Measurements from ENCODE around the gene RGL2. TPM values are rescaled to one million over a fixed set of nuclear protein-coding genes. Genes with fewer than 3 reads are reported as not detected.

RGL2 gene
- total RNA-seq, 2 experiments from 2014 or later = 24.6 to 26.0 TPM

DNA sequence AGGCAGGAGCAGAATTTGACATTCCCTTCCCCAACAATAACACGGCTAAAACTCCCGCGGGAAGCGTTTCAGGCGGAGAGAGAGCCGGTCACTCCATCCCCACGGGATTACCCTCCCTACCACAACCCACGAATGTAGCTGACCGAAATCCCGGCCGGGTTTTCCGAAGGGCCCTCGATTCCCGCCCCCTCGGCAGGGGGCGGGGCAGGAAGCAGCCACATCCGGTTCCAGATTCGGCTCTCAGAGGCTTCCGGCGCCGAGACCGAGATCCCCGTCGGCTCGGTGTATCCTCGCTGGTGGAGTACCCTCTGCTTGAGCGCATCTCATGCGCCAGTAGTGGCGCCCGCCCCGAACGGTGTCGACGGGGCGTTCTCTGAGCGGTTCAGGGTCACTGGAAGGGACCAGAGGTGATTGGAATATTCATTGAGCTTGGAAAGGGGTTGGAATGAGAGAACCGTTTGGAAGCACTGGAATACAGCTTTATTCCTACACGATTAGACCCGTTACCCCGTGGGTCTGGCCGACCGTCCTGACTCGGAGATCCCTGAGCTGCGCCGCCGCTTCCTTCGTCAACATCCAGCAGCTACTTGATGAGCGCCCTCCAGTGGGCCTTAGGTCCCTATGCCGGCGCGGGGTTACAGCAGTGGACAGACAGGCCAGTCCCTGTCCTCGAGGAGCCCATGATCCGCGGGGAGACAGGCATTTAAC is 649 bp upstream of the RGL2 start:
- Mint-ChIP-seq H3K27me3 (no peaks in the 10 kb centered on the region), H3K36me3 (peaks cover 27% of the 10 kb centered on the region), H3K4me3 (peak overlapping the region; percentile 89), H3K4me1 (ENCODE audit: low read depth) (peaks cover 30% of the 10 kb centered on the region), H3K9me3 (no peaks in the 10 kb centered on the region), H3K27ac (peak overlapping the region; percentile 96)
- DNase-seq = peak; percentile 96
- ChIA-PET POLR2A (interaction anchor here (0.9 to 3.3 kb wide), 13 partner anchors 10 to 1328 kb away, joined by 3 to 30 read pairs (median 5); partner anchors contain the start of genes B3GALT4, DXO, PFDN6 and PHF1), CTCF (interaction anchor here (0.5 to 4.7 kb wide), 19 partner anchors 9 to 271 kb away, joined by 3 to 36 read pairs (median 4); partner anchors contain the start of genes B3GALT4, HSD17B8, PFDN6 and RING1)
- intact Hi-C loops (cut with micrococcal nuclease) = loop anchor here (1.0 to 5.0 kb wide), 6 partner anchors 10 to 119 kb away; partner anchors contain the start of genes CUTA, KIFC1, PFDN6 and RXRB

GRCh38 chr6:33297956-33298772 is 578 bp downstream of the RGL2 start:
- peak; percentile 79 for DNase-seq
- intact Hi-C loops (cut with micrococcal nuclease) = loop anchor here (2.0 to 5.0 kb wide), 2 partner anchors 94 to 121 kb away; partner anchors contain the start of genes CUTA and KIFC1
- H3K36me3 Mint-ChIP-seq = peaks cover 18% of the 10 kb centered on the region
- peak overlapping the region; percentile 96 for H3K27ac Mint-ChIP-seq
- POLR2A ChIA-PET = interaction anchor here (0.6 to 3.3 kb wide), 11 partner anchors 9 to 444 kb away, joined by 3 to 30 read pairs (median 6); partner anchors contain the start of genes B3GALT4, PFDN6, PSMB9 and RPS18
- H3K4me3 Mint-ChIP-seq = peak overlapping the region; percentile 89
- H3K4me1 Mint-ChIP-seq (ENCODE audit: low read depth) = peaks cover 25% of the 10 kb centered on the region
- H3K27me3 Mint-ChIP-seq = no peaks in the 10 kb centered on the region
- CTCF ChIA-PET = interaction anchor here (1.2 to 4.7 kb wide), 7 partner anchors 9 to 93 kb away, joined by 3 to 36 read pairs (median 5); partner anchors contain the start of genes B3GALT4, HSD17B8, PFDN6 and RING1
- no peaks in the 10 kb centered on the region for H3K9me3 Mint-ChIP-seq

GRCh38 chr6:33297406-33297955 is 1.3 kb downstream of the RGL2 start:
- no peak for DNase-seq
- Mint-ChIP-seq H3K36me3 (peaks cover 20% of the 10 kb centered on the region), H3K4me1 (ENCODE audit: low read depth) (peaks cover 25% of the 10 kb centered on the region), H3K4me3 (peak overlapping the region; percentile 46), H3K27ac (peak overlapping the region; percentile 54), H3K9me3 (no peaks in the 10 kb centered on the region), H3K27me3 (no peaks in the 10 kb centered on the region)
- POLR2A ChIA-PET = interaction anchor here (0.6 to 3.3 kb wide), 8 partner anchors 8 to 444 kb away, joined by 3 to 30 read pairs (median 4); partner anchors contain the start of genes PFDN6, PSMB9, RPS18 and VPS52
- intact Hi-C loops (cut with micrococcal nuclease) = loop anchor here (5.0 kb wide), 1 partner anchor 95 kb away; the partner anchor contains the start of gene KIFC1
- CTCF ChIA-PET = interaction anchor here (1.5 to 4.7 kb wide), 2 partner anchors 20 to 48 kb away, joined by 3 to 31 read pairs; partner anchors contain the start of gene B3GALT4

- intact Hi-C loops (cut with micrococcal nuclease) = loop anchor here (5.0 kb wide), 1 partner anchor 95 kb away; the partner anchor contains the start of gene KIFC1
- Mint-ChIP-seq H3K27ac (peak overlapping the region; percentile 54), H3K9me3 (no peaks in the 10 kb centered on the region), H3K27me3 (no peaks in the 10 kb centered on the region), H3K36me3 (peaks cover 26% of the 10 kb centered on the region), H3K4me3 (peak overlapping the region; percentile 13), H3K4me1 (ENCODE audit: low read depth) (peaks cover 25% of the 10 kb centered on the region)
- ChIA-PET CTCF (interaction anchor here (4.7 kb wide), 1 partner anchor 19 kb away, joined by 31 read pairs; the partner anchor contains the start of gene B3GALT4), POLR2A (interaction anchor here (0.8 to 3.3 kb wide), 4 partner anchors 7 to 282 kb away, joined by 3 to 30 read pairs (median 4); partner anchors contain the start of genes PFDN6, RPS18, VPS52 and WDR46)
- no peak for DNase-seq
Observed at GRCh38 chr6:33296797-33297405, 1.8 kb downstream of the RGL2 start.

DNA sequence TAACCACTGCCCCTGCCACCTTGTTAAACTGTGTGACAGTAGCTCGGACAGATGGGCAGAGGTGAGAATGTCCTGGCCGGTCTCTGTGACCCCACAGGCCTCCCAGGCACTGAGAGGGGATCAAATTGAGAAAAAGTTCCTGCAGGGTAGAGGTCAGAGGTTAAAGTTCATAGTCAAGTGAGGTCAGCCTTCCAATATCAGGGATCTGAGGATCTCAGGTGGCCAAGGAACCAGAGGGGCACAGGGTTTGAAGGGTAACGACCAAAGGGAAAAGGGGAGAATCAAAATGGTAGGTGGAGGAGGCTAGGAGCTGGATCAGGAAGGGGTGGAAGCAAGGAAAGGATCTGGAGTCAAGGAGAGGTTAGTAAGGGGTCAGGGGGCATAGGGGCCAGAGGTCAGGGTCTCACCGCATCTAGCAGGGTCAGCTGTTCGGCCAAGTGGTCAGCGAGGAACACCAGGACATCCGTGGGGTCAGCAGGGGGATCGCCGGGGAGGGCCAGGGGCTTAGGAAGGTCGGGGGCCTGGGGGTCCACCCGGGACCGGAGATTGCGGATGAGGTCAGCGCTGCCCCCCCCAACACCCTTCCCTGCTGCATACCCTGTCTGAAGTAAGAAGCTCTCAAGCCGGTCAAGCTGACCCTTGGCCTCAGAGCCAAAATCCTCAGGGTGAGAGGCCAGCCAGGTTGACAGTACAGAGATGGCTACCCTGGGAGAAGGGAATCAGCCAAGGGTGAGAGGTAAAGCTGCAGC is 2.9 kb downstream of the RGL2 start:
- Mint-ChIP-seq H3K27ac (no peak overlapping the region), H3K9me3 (no peaks in the 10 kb centered on the region), H3K4me1 (ENCODE audit: low read depth) (peaks cover 28% of the 10 kb centered on the region), H3K4me3 (no peak overlapping the region), H3K27me3 (no peaks in the 10 kb centered on the region), H3K36me3 (peaks cover 19% of the 10 kb centered on the region)
- ChIA-PET POLR2A (no interaction called here), CTCF (interaction anchor here (4.7 kb wide), 1 partner anchor 18 kb away, joined by 31 read pairs; the partner anchor contains the start of gene B3GALT4)
- intact Hi-C loops (cut with micrococcal nuclease) = loop anchor here (5.0 kb wide), 1 partner anchor 97 kb away; the partner anchor contains the start of gene KIFC1
- DNase-seq = no peak

GRCh38 chr6:33294086-33294823 is 4.5 kb downstream of the RGL2 start:
- no peaks in the 10 kb centered on the region for H3K27me3 Mint-ChIP-seq
- H3K36me3 Mint-ChIP-seq = peaks cover 9% of the 10 kb centered on the region
- no peak overlapping the region for H3K4me3 Mint-ChIP-seq

DNA sequence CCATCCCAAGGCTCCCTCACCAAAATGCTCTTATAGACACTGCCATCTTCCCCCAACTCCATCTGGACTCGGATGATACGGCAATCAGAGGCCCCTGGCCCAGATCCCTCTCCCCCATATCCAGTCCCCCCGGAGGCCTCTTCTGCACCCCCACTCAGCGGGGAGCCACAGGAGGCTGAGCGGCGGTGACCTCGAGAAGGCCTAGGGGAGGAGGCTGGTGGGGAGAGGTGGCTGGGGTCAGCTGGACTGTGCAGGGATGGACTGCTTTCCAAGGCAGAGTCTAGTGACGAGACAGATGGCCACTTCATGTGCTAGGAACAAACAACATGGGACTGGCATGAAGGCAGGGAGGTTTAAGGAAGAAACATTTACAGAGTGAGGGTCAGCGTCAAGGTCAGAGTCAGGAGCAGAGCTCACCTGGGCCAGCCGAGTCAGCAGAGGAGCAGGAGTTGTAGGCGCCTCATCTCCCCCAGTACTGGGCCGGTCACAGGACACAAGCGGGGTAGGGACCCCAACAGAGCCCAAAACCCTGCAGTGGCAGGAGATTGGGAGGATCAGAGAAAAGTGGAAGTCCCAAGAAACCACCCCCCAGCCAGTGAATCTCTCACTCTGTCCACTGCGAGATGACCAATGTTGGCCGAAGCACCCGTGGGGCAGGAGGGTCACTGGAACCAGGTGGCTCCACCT is 5.6 kb downstream of the RGL2 start:
- H3K4me1 Mint-ChIP-seq (ENCODE audit: low read depth) = peaks cover 35% of the 10 kb centered on the region
- no peak overlapping the region for H3K4me3 Mint-ChIP-seq
- DNase-seq = no peak
- CTCF ChIA-PET = no interaction called here
- no peak overlapping the region for H3K27ac Mint-ChIP-seq
- intact Hi-C loops (cut with micrococcal nuclease) = no loop called here
- H3K9me3 Mint-ChIP-seq = no peaks in the 10 kb centered on the region
- POLR2A ChIA-PET = no interaction called here
- no peaks in the 10 kb centered on the region for H3K27me3 Mint-ChIP-seq
- H3K36me3 Mint-ChIP-seq = peaks cover 9% of the 10 kb centered on the region

More at GRCh38 chr6:33294086-33294823, 4.5 kb downstream of the RGL2 start:
- intact Hi-C loops (cut with micrococcal nuclease) = no loop called here
- ChIA-PET CTCF (no interaction called here), POLR2A (no interaction called here)
- Mint-ChIP-seq H3K9me3 (no peaks in the 10 kb centered on the region), H3K4me1 (ENCODE audit: low read depth) (peaks cover 30% of the 10 kb centered on the region), H3K27ac (peak overlapping the region; percentile 26)
- DNase-seq = no peak

GRCh38 chr6:33290459-33290858 is 8.3 kb downstream of the RGL2 start:
- intact Hi-C loops (cut with micrococcal nuclease) = no loop called here
- Mint-ChIP-seq H3K27ac (peak overlapping the region; percentile 80), H3K27me3 (no peaks in the 10 kb centered on the region), H3K4me1 (ENCODE audit: low read depth) (peaks cover 41% of the 10 kb centered on the region), H3K4me3 (peak overlapping the region; percentile 98), H3K9me3 (no peaks in the 10 kb centered on the region), H3K36me3 (peaks cover 25% of the 10 kb centered on the region)
- ChIA-PET CTCF (interaction anchor here (2.4 to 4.9 kb wide), 3 partner anchors 9 to 100 kb away, joined by 6 to 37 read pairs (median 18); partner anchors contain the start of genes B3GALT4 and RGL2), POLR2A (interaction anchor here (0.6 to 3.7 kb wide), 5 partner anchors 8 to 246 kb away, joined by 3 to 40 read pairs (median 12); partner anchors contain the start of genes B3GALT4, RGL2 and TAPBP)
- DNase-seq = no peak

- Mint-ChIP-seq H3K4me1 (ENCODE audit: low read depth) (peaks cover 41% of the 10 kb centered on the region), H3K36me3 (peaks cover 25% of the 10 kb centered on the region), H3K27me3 (no peaks in the 10 kb centered on the region), H3K9me3 (no peaks in the 10 kb centered on the region), H3K27ac (peak overlapping the region; percentile 80), H3K4me3 (peak overlapping the region; percentile 98)
- DNase-seq = no peak
- intact Hi-C loops (cut with micrococcal nuclease) = loop anchor here (1.0 kb wide), 5 partner anchors 9 to 41 kb away; partner anchors contain the start of genes B3GALT4 and VPS52
- CTCF ChIA-PET = interaction anchor here (1.3 to 4.9 kb wide), 5 partner anchors 9 to 101 kb away, joined by 4 to 37 read pairs (median 6); partner anchors contain the start of genes B3GALT4, RGL2, RPS18 and VPS52
- POLR2A ChIA-PET = interaction anchor here (1.4 to 3.7 kb wide), 6 partner anchors 9 to 39 kb away, joined by 4 to 40 read pairs (median 18); partner anchors contain the start of genes B3GALT4, RGL2, RPS18 and TAPBP
Observed at GRCh38 chr6:33289784-33290315, 8.9 kb downstream of the RGL2 start.
